Measurements from ENCODE around the gene CIITA.

- no peak for TF ChIP-seq CTCF (conservative IDR thresholded peaks at IDR 0.05)
- TF ChIP-seq ZFX (IDR thresholded peaks at IDR 0.05), result no peak
Observed at GRCh38 chr16:10880594-10881452, 3.8 kb downstream of the CIITA start.

Measured in C4-2B (cell line).